Measurements from ENCODE around the gene FRZB. TPM values are rescaled to one million over a fixed set of nuclear protein-coding genes. Genes with fewer than 3 reads are reported as not detected.

Gene FRZB
- total RNA-seq, 2 experiments from 2014 or later: not detected

- no peak for DNase-seq
- CTCF ChIA-PET: interaction anchor here (1.1 kb wide), 1 partner anchor 23 kb away, joined by 3 read pairs; no protein-coding TSS in a partner anchor
- Mint-ChIP-seq H3K4me1 (no peaks in the 10 kb centered on the region), H3K36me3 (ENCODE audit: low read depth) (no peaks in the 10 kb centered on the region), H3K27me3 (peaks cover 8% of the 10 kb centered on the region), H3K27ac (no peak overlapping the region), H3K9me3 (no peaks in the 10 kb centered on the region), H3K4me3 (no peak overlapping the region)
- POLR2A ChIA-PET: no interaction called here
Measured at GRCh38 chr2:182822733-182823132, 43.7 kb downstream of the FRZB start.

GRCh38 chr2:182821182-182821581, 45.3 kb downstream of the FRZB start:
- DNase-seq: no peak
- Mint-ChIP-seq H3K4me3 (no peak overlapping the region), H3K36me3 (ENCODE audit: low read depth) (no peaks in the 10 kb centered on the region), H3K27ac (no peak overlapping the region), H3K4me1 (no peaks in the 10 kb centered on the region), H3K9me3 (no peaks in the 10 kb centered on the region), H3K27me3 (peaks cover 10% of the 10 kb centered on the region)
- ChIA-PET POLR2A (no interaction called here), CTCF (no interaction called here)

GRCh38 chr2:182819412-182819811, 47.0 kb downstream of the FRZB start:
- H3K9me3 Mint-ChIP-seq: no peaks in the 10 kb centered on the region
- H3K36me3 Mint-ChIP-seq (ENCODE audit: low read depth): no peaks in the 10 kb centered on the region
- CTCF ChIA-PET: interaction anchor here (0.6 to 1.4 kb wide), 3 partner anchors 9 to 24 kb away, joined by 3 to 5 read pairs (median 4); no protein-coding TSS in a partner anchor
- H3K27me3 Mint-ChIP-seq: peaks cover 12% of the 10 kb centered on the region
- no peak for DNase-seq
- no peaks in the 10 kb centered on the region for H3K4me1 Mint-ChIP-seq
- no peak overlapping the region for H3K27ac Mint-ChIP-seq
- POLR2A ChIA-PET: no interaction called here
- H3K4me3 Mint-ChIP-seq: no peak overlapping the region

- Mint-ChIP-seq H3K4me3 (no peak overlapping the region), H3K4me1 (no peaks in the 10 kb centered on the region), H3K36me3 (ENCODE audit: low read depth) (no peaks in the 10 kb centered on the region), H3K27ac (no peak overlapping the region), H3K27me3 (peaks cover 17% of the 10 kb centered on the region), H3K9me3 (no peaks in the 10 kb centered on the region)
- DNase-seq: no peak
- POLR2A ChIA-PET: no interaction called here
- CTCF ChIA-PET: interaction anchor here (0.6 to 1.4 kb wide), 3 partner anchors 10 to 25 kb away, joined by 3 to 5 read pairs (median 4); no protein-coding TSS in a partner anchor
Measured at GRCh38 chr2:182818925-182819324, 47.5 kb downstream of the FRZB start.

GRCh38 chr2:182818501-182818900, 47.9 kb downstream of the FRZB start:
- CTCF ChIA-PET: interaction anchor here (1.0 to 1.4 kb wide), 2 partner anchors 10 to 12 kb away, joined by 4 to 5 read pairs; no protein-coding TSS in a partner anchor

GRCh38 chr2:182817558-182817957, 48.9 kb downstream of the FRZB start:
- no peak overlapping the region for H3K4me3 Mint-ChIP-seq
- H3K27me3 Mint-ChIP-seq: peaks cover 14% of the 10 kb centered on the region
- ChIA-PET CTCF (interaction anchor here (1.4 kb wide), 1 partner anchor 10 kb away, joined by 3 read pairs; no protein-coding TSS in a partner anchor), POLR2A (no interaction called here)
- no peaks in the 10 kb centered on the region for H3K36me3 Mint-ChIP-seq (ENCODE audit: low read depth)
- no peak overlapping the region for H3K27ac Mint-ChIP-seq
- H3K4me1 Mint-ChIP-seq: no peaks in the 10 kb centered on the region
- DNase-seq: no peak
- no peaks in the 10 kb centered on the region for H3K9me3 Mint-ChIP-seq

More at GRCh38 chr2:182818501-182818900, 47.9 kb downstream of the FRZB start:
- H3K27ac Mint-ChIP-seq: no peak overlapping the region
- no peaks in the 10 kb centered on the region for H3K36me3 Mint-ChIP-seq (ENCODE audit: low read depth)
- H3K27me3 Mint-ChIP-seq: peaks cover 17% of the 10 kb centered on the region
- H3K9me3 Mint-ChIP-seq: no peaks in the 10 kb centered on the region
- POLR2A ChIA-PET: no interaction called here
- DNase-seq: no peak
- no peaks in the 10 kb centered on the region for H3K4me1 Mint-ChIP-seq
- no peak overlapping the region for H3K4me3 Mint-ChIP-seq

- no peak overlapping the region for H3K4me3 Mint-ChIP-seq
- H3K27me3 Mint-ChIP-seq: peaks cover 18% of the 10 kb centered on the region
- no peak for DNase-seq
- no peaks in the 10 kb centered on the region for H3K36me3 Mint-ChIP-seq (ENCODE audit: low read depth)
- no peaks in the 10 kb centered on the region for H3K9me3 Mint-ChIP-seq
- CTCF ChIA-PET: interaction anchor here (1.4 kb wide), 1 partner anchor 10 kb away, joined by 3 read pairs; no protein-coding TSS in a partner anchor
- POLR2A ChIA-PET: no interaction called here
- no peak overlapping the region for H3K27ac Mint-ChIP-seq
- H3K4me1 Mint-ChIP-seq: no peaks in the 10 kb centered on the region
Measured at GRCh38 chr2:182816866-182817265, 49.6 kb downstream of the FRZB start.

- Mint-ChIP-seq H3K27me3 (peaks cover 21% of the 10 kb centered on the region), H3K36me3 (ENCODE audit: low read depth) (no peaks in the 10 kb centered on the region), H3K9me3 (no peaks in the 10 kb centered on the region), H3K4me1 (no peaks in the 10 kb centered on the region), H3K27ac (no peak overlapping the region), H3K4me3 (no peak overlapping the region)
- ChIA-PET POLR2A (no interaction called here), CTCF (no interaction called here)
- DNase-seq: no peak
Measured at GRCh38 chr2:182814804-182815203, 51.6 kb downstream of the FRZB start.

GRCh38 chr2:182814380-182814779, 52.1 kb downstream of the FRZB start:
- H3K4me1 Mint-ChIP-seq: no peaks in the 10 kb centered on the region
- no peak for DNase-seq
- no peaks in the 10 kb centered on the region for H3K9me3 Mint-ChIP-seq
- POLR2A ChIA-PET: no interaction called here
- CTCF ChIA-PET: no interaction called here
- H3K36me3 Mint-ChIP-seq (ENCODE audit: low read depth): no peaks in the 10 kb centered on the region
- no peak overlapping the region for H3K27ac Mint-ChIP-seq
- H3K27me3 Mint-ChIP-seq: peaks cover 21% of the 10 kb centered on the region
- no peak overlapping the region for H3K4me3 Mint-ChIP-seq

- Mint-ChIP-seq H3K36me3 (ENCODE audit: low read depth) (no peaks in the 10 kb centered on the region), H3K27me3 (peaks cover 24% of the 10 kb centered on the region), H3K4me1 (no peaks in the 10 kb centered on the region), H3K4me3 (no peak overlapping the region), H3K27ac (no peak overlapping the region), H3K9me3 (no peaks in the 10 kb centered on the region)
- POLR2A ChIA-PET: no interaction called here
- DNase-seq: no peak
- CTCF ChIA-PET: interaction anchor here (0.6 kb wide), 1 partner anchor 727 kb away, joined by 3 read pairs; no protein-coding TSS in a partner anchor
Measured at GRCh38 chr2:182810087-182810486, 56.4 kb downstream of the FRZB start.

- ChIA-PET POLR2A (no interaction called here), CTCF (interaction anchor here (1.4 to 2.5 kb wide), 3 partner anchors 10 to 13 kb away, joined by 3 to 5 read pairs (median 4); no protein-coding TSS in a partner anchor)
- DNase-seq: no peak
Measured at GRCh38 chr2:182807319-182807718, 59.1 kb downstream of the FRZB start.

GRCh38 chr2:182804128-182804527, 62.3 kb downstream of the FRZB start:
- peaks cover 31% of the 10 kb centered on the region for H3K27me3 Mint-ChIP-seq
- POLR2A ChIA-PET: no interaction called here
- H3K36me3 Mint-ChIP-seq (ENCODE audit: low read depth): no peaks in the 10 kb centered on the region
- no peak for DNase-seq
- no peak overlapping the region for H3K4me3 Mint-ChIP-seq
- H3K9me3 Mint-ChIP-seq: no peaks in the 10 kb centered on the region
- H3K4me1 Mint-ChIP-seq: no peaks in the 10 kb centered on the region
- H3K27ac Mint-ChIP-seq: no peak overlapping the region
- CTCF ChIA-PET: no interaction called here

More at GRCh38 chr2:182807319-182807718, 59.1 kb downstream of the FRZB start:
- Mint-ChIP-seq H3K4me1 (no peaks in the 10 kb centered on the region), H3K4me3 (no peak overlapping the region), H3K9me3 (no peaks in the 10 kb centered on the region), H3K36me3 (ENCODE audit: low read depth) (no peaks in the 10 kb centered on the region), H3K27ac (no peak overlapping the region), H3K27me3 (peaks cover 22% of the 10 kb centered on the region)

GRCh38 chr2:182798736-182799135, 67.7 kb downstream of the FRZB start:
- no peak for DNase-seq
- H3K9me3 Mint-ChIP-seq: no peaks in the 10 kb centered on the region
- H3K27ac Mint-ChIP-seq: no peak overlapping the region
- H3K4me3 Mint-ChIP-seq: no peak overlapping the region
- H3K27me3 Mint-ChIP-seq: peaks cover 41% of the 10 kb centered on the region
- CTCF ChIA-PET: interaction anchor here (0.6 kb wide), 1 partner anchor 326 kb away, joined by 3 read pairs; no protein-coding TSS in a partner anchor
- POLR2A ChIA-PET: no interaction called here
- H3K36me3 Mint-ChIP-seq (ENCODE audit: low read depth): no peaks in the 10 kb centered on the region
- no peaks in the 10 kb centered on the region for H3K4me1 Mint-ChIP-seq

GRCh38 chr2:182792441-182792840, 74.0 kb downstream of the FRZB start:
- CTCF ChIA-PET: no interaction called here

More at GRCh38 chr2:182792441-182792840, 74.0 kb downstream of the FRZB start:
- Mint-ChIP-seq H3K4me3 (no peak overlapping the region), H3K36me3 (ENCODE audit: low read depth) (no peaks in the 10 kb centered on the region), H3K27me3 (peaks cover 11% of the 10 kb centered on the region), H3K9me3 (no peaks in the 10 kb centered on the region), H3K4me1 (no peaks in the 10 kb centered on the region), H3K27ac (no peak overlapping the region)
- POLR2A ChIA-PET: no interaction called here
- no peak for DNase-seq
